Activated naive CD4-positive, alpha-beta T cell treated with anti-CD3 and anti-CD28 coated beads, Interleukin-2, amount 50 U/mL, for 24 hours (primary cell): Measurements from ENCODE around the gene LIPK.

Source experiments
- H3K27ac Mint-ChIP-seq: one replicate; pipeline ENCODE4 v1.8.0; 2021; ENCODE audit warnings: mild to moderate bottlenecking, mixed read lengths
- H3K27me3 Mint-ChIP-seq: one replicate; pipeline ENCODE4 v1.8.0; 2021; ENCODE audit warnings: mixed read lengths
- H3K36me3 Mint-ChIP-seq: one replicate; pipeline ENCODE4 v1.8.0; 2021; ENCODE audit warnings: mixed read lengths
- H3K4me1 Mint-ChIP-seq: one replicate; pipeline ENCODE4 v1.8.0; 2021; ENCODE audit warnings: mixed read lengths
- H3K4me3 Mint-ChIP-seq: one replicate; pipeline ENCODE4 v1.8.0; 2021; ENCODE audit warnings: mild to moderate bottlenecking, mixed read lengths
- H3K9me3 Mint-ChIP-seq: one replicate; pipeline ENCODE4 v1.8.0; 2021; ENCODE audit warnings: mixed read lengths

The LIPK gene

GRCh38 chr10:88791924-88792323 lies 85.9 kb downstream of the LIPK start:
- no peaks in the 10 kb centered on the region for H3K36me3 Mint-ChIP-seq
- peaks cover 18% of the 10 kb centered on the region for H3K4me1 Mint-ChIP-seq
- no peaks in the 10 kb centered on the region for H3K27me3 Mint-ChIP-seq
- H3K9me3 Mint-ChIP-seq: no peaks in the 10 kb centered on the region
- H3K4me3 Mint-ChIP-seq: no peak overlapping the region
- H3K27ac Mint-ChIP-seq: no peak overlapping the region

DNA sequence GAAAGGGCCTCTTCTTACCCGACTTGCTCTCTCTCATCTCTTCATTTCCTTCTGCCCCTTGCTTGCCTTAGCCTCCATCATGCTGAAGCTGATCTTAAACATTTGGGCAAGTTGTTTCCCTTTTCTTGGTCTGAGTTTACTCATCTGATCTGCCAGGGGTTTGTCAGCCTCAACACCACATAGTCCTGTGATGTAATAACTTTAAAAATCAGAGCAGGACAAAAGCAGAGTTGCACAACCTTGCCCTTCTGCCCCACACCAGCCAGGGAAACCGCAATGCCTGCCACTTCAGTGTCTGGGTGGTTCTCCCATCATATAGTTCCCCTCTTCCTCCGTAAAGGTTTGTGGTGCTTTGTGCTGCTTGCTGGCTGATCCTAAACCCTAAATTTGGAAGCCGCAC lies 86.6 kb downstream of the LIPK start:
- H3K27ac Mint-ChIP-seq: no peak overlapping the region
- H3K4me3 Mint-ChIP-seq: no peak overlapping the region
- no peaks in the 10 kb centered on the region for H3K36me3 Mint-ChIP-seq
- no peaks in the 10 kb centered on the region for H3K9me3 Mint-ChIP-seq
- no peaks in the 10 kb centered on the region for H3K27me3 Mint-ChIP-seq
- H3K4me1 Mint-ChIP-seq: peaks cover 18% of the 10 kb centered on the region

GRCh38 chr10:88793712-88794299 lies 87.8 kb downstream of the LIPK start:
- no peaks in the 10 kb centered on the region for H3K9me3 Mint-ChIP-seq
- no peaks in the 10 kb centered on the region for H3K27me3 Mint-ChIP-seq
- H3K36me3 Mint-ChIP-seq: no peaks in the 10 kb centered on the region
- H3K4me1 Mint-ChIP-seq: peaks cover 18% of the 10 kb centered on the region
- H3K4me3 Mint-ChIP-seq: no peak overlapping the region
- H3K27ac Mint-ChIP-seq: peak overlapping the region; percentile 74

- H3K27ac Mint-ChIP-seq: no peak overlapping the region
- no peak overlapping the region for H3K4me3 Mint-ChIP-seq
Observed at GRCh38 chr10:88794731-88795130, 88.7 kb downstream of the LIPK start.

GRCh38 chr10:88800152-88801125 lies 94.4 kb downstream of the LIPK start:
- Mint-ChIP-seq H3K4me3 (no peak overlapping the region), H3K36me3 (no peaks in the 10 kb centered on the region), H3K27me3 (no peaks in the 10 kb centered on the region), H3K4me1 (peaks cover 3% of the 10 kb centered on the region), H3K27ac (no peak overlapping the region), H3K9me3 (no peaks in the 10 kb centered on the region)

More at GRCh38 chr10:88794731-88795130, 88.7 kb downstream of the LIPK start:
- Mint-ChIP-seq H3K36me3 (no peaks in the 10 kb centered on the region), H3K4me1 (peaks cover 18% of the 10 kb centered on the region), H3K27me3 (no peaks in the 10 kb centered on the region), H3K9me3 (no peaks in the 10 kb centered on the region)
